Sigmoid colon (tissue), 7 donors: ENCODE data around the gene PARVG. TPM values are rescaled to one million over a fixed set of nuclear protein-coding genes. Genes with fewer than 3 reads are reported as not detected.

ENCODE experiments used
- DNase-seq: peaks from one replicate; pipeline ENCODE4 v3.0.0-alpha.2; 2019
- H3K27ac ChIP-seq, 4 donors: fragments of 200-600 bp; sonication (generic); one replicate each; pipeline ENCODE4 v1.5.1; 2016 to 2019; ENCODE audit warnings: mild to moderate bottlenecking in 1 of 4
- H3K27me3 ChIP-seq, 3 donors: fragments of 200-600 bp; sonication (generic); one replicate each; pipeline ENCODE4 v1.5.1; 2019; ENCODE audit warnings: mild to moderate bottlenecking in 1 of 3
- H3K36me3 ChIP-seq, 4 donors: fragments of 200-600 bp; sonication (generic); one replicate each; pipeline ENCODE4 v1.5.1; 2016 to 2019
- H3K4me1 ChIP-seq, 4 donors: fragments of 200-600 bp; sonication (generic); one replicate each; pipeline ENCODE4 v1.5.1; 2017 to 2019
- H3K4me3 ChIP-seq, 4 donors: fragments of 200-600 bp; sonication (generic); one replicate each; pipeline ENCODE4 v1.5.1; 2017 to 2019; ENCODE audit warnings: mild to moderate bottlenecking in 2 of 4, moderate library complexity in 1 of 4
- H3K9me3 ChIP-seq, 4 donors: fragments of 200-600 bp in 3 of 4; sonication (generic) in 3 of 4; one replicate each; pipeline versions ENCODE4 v1.5.1 to v1.6.1; 2013 to 2019
- EP300 ChIP-seq, 4 donors: sonication (generic); formaldehyde crosslinking; IDR thresholded peaks; one replicate each; pipeline ENCODE4 v1.6.1; 2017; ENCODE audit warnings: antibody characterized with exemption in 4 of 4
- POLR2A ChIP-seq, 2 donors: fragments of 450-650 bp; IDR thresholded peaks; one replicate each; pipeline ENCODE4 v1.6.1; 2016; ENCODE audit warnings: antibody characterized with exemption in 2 of 2, mild to moderate bottlenecking in 2 of 2, moderate library complexity in 2 of 2
- POLR2AphosphoS5 ChIP-seq, 4 donors: sonication (generic); formaldehyde crosslinking; IDR thresholded peaks; one replicate each; pipeline ENCODE4 v1.6.1; 2017; ENCODE audit warnings: antibody characterized with exemption in 4 of 4
- WGBS, 2 donors: extraction: QIAGEN DNeasy Blood & Tissue Kit; methylation state at CpG; one replicate each; pipeline ENCODE4 v1.1.7; 2013; 5-methylcytosine and 5-hydroxymethylcytosine counted together
- intact Hi-C: fragments of 100-400 bp; cut with DNase I; formaldehyde crosslinking; loops from one replicate; pipeline ENCODE4 v1.15.1; 2023
- polyA plus RNA-seq, 3 donors: library from polyadenylated mRNA; stranded (reverse); fragments of 200-250 nt; gene quantifications; one replicate each; pipeline ENCODE4 v1.2.3, GENCODE V29; 2013
- total RNA-seq, 4 donors: library from RNA; depleted of rRNA; stranded (reverse); fragments of >200 nt; gene quantifications; one replicate each; pipeline ENCODE4 v1.1.0, GENCODE V29; 2016
- TF ChIP-seq, protein P1 (sequence below), 4 experiments: fragments of 450-650 bp in 3 of 4; fragments of 200-600 bp in 1 of 4; IDR thresholded peaks; one replicate each; pipeline ENCODE4 v1.5.1; 2016 to 2019; ENCODE audit warnings: antibody characterized with exemption in 4 of 4, mild to moderate bottlenecking in 3 of 4, moderate library complexity in 2 of 4
- donor health status: healthy with polysubstance abuse.
- donor health status: Bipolar disorder and iron deficiency.
- donor health status: healthy.

Gene PARVG
- total and polyA plus RNA-seq, 7 donors = 3.0 to 65.1 (median 9.8) TPM

DNA sequence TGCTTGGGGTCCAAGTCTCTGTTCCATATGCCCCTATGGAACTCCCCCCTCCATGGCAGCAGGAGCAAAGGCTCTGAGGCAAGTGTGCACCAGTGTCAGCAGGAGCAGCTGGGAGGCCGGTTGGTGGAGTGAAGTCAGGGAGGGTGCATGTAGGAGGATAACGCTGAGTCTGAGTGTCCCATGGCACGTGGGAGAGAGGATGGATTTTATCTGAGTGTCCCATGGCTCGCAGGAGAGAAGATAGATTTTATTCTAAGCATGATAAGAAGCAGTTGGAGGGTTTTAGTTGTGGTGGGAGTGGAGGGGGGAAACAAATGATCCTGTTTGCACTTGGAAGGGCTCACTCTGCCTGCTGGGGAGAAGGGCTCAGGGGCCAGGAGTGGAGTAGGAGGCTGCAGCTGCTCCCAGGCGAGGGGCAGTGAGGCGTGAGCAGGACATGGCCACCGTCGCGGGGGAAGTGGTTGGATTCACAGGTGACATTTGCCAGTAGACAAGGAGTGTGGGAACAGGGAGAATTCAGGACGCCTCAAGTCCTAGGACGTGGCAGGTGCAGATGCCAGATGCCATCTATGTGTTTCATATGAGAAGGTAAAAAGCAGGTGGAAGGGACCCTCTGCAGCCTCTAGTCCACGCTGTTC, 33.6 kb upstream of the PARVG start:
- Histone ChIP-seq H3K36me3 (no peaks in the 10 kb centered on the region), H3K4me3 (no peak overlapping the region), H3K27ac (peak overlapping the region in 3 of 4 donors; percentile 67 to 83 (median 82)), H3K9me3 (no peaks in the 10 kb centered on the region), H3K4me1 (peaks cover 0 to 76% (median 70%) of the 10 kb centered on the region in 4 donors), H3K27me3 (no peaks in the 10 kb centered on the region)
- 68 to 80% methylated on average over 12 of the region's 12 CpGs for WGBS, 2 donors
- DNase-seq = no peak
- no peak for TF ChIP-seq POLR2A (IDR thresholded peaks at IDR 0.05)
- TF ChIP-seq EP300 (IDR thresholded peaks at IDR 0.05) = no peak
- TF ChIP-seq, protein P1, sequence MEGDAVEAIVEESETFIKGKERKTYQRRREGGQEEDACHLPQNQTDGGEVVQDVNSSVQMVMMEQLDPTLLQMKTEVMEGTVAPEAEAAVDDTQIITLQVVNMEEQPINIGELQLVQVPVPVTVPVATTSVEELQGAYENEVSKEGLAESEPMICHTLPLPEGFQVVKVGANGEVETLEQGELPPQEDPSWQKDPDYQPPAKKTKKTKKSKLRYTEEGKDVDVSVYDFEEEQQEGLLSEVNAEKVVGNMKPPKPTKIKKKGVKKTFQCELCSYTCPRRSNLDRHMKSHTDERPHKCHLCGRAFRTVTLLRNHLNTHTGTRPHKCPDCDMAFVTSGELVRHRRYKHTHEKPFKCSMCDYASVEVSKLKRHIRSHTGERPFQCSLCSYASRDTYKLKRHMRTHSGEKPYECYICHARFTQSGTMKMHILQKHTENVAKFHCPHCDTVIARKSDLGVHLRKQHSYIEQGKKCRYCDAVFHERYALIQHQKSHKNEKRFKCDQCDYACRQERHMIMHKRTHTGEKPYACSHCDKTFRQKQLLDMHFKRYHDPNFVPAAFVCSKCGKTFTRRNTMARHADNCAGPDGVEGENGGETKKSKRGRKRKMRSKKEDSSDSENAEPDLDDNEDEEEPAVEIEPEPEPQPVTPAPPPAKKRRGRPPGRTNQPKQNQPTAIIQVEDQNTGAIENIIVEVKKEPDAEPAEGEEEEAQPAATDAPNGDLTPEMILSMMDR (IDR thresholded peaks at IDR 0.05) = no peak
- TF ChIP-seq POLR2AphosphoS5 (IDR thresholded peaks at IDR 0.05) = no peak
- intact Hi-C loops = loop anchor here (5.0 to 10.0 kb wide), 4 partner anchors 125 to 210 kb away; no protein-coding TSS in a partner anchor

DNA sequence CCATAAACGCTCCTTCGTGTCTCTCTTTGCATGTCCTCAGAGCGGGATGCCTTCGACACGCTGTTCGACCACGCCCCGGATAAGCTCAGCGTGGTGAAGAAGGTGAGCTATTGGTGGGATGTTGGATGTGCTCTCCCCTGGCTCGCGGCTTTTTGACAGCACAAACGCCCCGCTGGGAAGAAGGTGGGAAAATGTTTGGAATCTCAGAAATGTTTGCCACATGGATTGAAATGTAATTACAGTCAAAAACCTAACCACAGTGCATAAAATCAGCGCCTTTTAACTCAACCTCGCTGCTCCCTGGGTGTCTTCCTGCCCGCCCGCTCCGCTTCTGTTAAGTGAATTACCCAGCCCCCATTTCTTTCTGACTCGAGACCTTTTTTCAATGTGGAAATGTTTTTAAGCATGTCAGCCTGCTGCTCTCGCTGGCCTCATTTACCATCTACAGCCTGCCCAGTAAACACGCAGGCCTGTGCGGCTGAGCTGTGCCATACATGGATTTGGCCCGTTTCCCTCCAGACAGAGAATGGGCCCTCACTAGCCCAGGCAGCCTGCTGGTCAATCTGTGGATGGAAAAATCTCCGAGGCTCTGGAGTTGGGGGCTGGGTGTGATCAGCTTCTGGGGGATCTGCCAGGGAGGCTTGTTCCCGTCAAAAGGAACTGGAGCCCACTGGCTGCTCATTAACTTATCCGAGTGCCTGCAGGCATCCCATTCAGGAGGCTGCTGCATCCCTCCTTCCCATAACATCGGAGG, 32.7 kb upstream of the PARVG start:
- H3K27ac ChIP-seq = peak overlapping the region in 3 of 4 donors; percentile 67 to 83 (median 82)
- H3K36me3 ChIP-seq = no peaks in the 10 kb centered on the region
- no peaks in the 10 kb centered on the region for H3K9me3 ChIP-seq
- intact Hi-C loops = loop anchor here (5.0 to 10.0 kb wide), 4 partner anchors 124 to 209 kb away; no protein-coding TSS in a partner anchor
- WGBS, 2 donors = 45 to 60% methylated on average over 27 of the region's 27 CpGs
- TF ChIP-seq EP300 (IDR thresholded peaks at IDR 0.05) = peak in 2 of 4 donors; percentile 12 to 47
- TF ChIP-seq POLR2AphosphoS5 (IDR thresholded peaks at IDR 0.05) = peak in 3 of 4 donors; percentile 50 to 81 (median 52)
- TF ChIP-seq POLR2A (IDR thresholded peaks at IDR 0.05) = no peak
- TF ChIP-seq, protein P1 (IDR thresholded peaks at IDR 0.05) = peak in 1 of 4 experiments; percentile 15
- H3K27me3 ChIP-seq = no peaks in the 10 kb centered on the region
- H3K4me3 ChIP-seq = no peak overlapping the region
- peaks cover 0 to 72% (median 65%) of the 10 kb centered on the region in 4 donors for H3K4me1 ChIP-seq
- peak; percentile 86 for DNase-seq

DNA sequence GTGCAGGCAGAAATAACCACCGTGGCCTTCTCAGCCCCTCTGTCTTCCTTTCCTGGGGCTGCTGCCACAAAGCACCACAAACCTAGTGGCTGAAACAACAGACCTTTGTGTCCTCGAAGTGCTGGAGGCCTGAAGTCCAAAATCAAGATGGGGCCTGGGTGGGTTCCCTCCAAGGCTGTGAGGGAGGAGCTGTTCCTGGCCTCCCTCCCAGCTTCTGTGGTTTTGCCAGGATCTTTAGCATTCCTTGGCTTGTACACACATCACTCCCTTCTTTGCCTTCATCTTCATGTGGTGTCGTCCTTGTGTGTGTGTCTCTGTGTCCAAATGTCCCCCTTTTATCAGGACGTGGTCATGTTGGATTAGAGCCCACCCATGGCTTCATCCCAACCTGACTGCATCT, 29.0 kb upstream of the PARVG start:
- no peak overlapping the region for H3K4me3 ChIP-seq
- no peaks in the 10 kb centered on the region for H3K9me3 ChIP-seq
- TF ChIP-seq POLR2AphosphoS5 (IDR thresholded peaks at IDR 0.05) = no peak
- H3K36me3 ChIP-seq = no peaks in the 10 kb centered on the region
- H3K4me1 ChIP-seq = peaks cover 0 to 38% (median 35%) of the 10 kb centered on the region in 4 donors
- 68 to 79% methylated on average over 4 of the region's 4 CpGs for WGBS, 2 donors
- DNase-seq = no peak
- no peaks in the 10 kb centered on the region for H3K27me3 ChIP-seq
- intact Hi-C loops = loop anchor here (10.0 kb wide), 1 partner anchor 473 kb away; no protein-coding TSS in a partner anchor
- peak overlapping the region in 1 of 4 donors; percentile 28 for H3K27ac ChIP-seq

DNA sequence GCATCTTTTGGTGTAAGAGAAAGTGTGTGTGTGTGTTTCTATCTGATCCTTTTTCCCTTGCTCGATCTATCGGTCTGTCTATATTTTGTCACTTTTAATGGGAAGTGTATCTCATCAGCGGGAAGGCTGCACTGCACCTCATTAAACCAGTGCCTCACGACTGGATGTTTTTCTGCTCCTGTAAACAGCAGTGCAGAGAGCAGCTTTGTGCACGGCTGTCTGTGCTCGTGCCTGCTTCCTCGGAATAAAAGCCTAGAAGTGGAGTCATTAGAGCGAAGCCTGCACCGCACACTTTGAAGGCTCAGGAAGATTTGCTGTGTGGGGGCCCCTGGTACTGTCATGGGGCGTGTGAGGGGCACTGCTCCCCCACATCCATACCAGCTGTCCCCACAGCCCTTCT, 27.0 kb upstream of the PARVG start:
- Histone ChIP-seq H3K4me1 (peaks cover 0 to 34% (median 31%) of the 10 kb centered on the region in 4 donors), H3K36me3 (no peaks in the 10 kb centered on the region), H3K27me3 (no peaks in the 10 kb centered on the region), H3K4me3 (no peak overlapping the region), H3K27ac (no peak overlapping the region), H3K9me3 (no peaks in the 10 kb centered on the region)
- intact Hi-C loops = loop anchor here (10.0 kb wide), 1 partner anchor 471 kb away; no protein-coding TSS in a partner anchor
- no peak for TF ChIP-seq EP300 (IDR thresholded peaks at IDR 0.05)
- no peak for DNase-seq
- 52 to 75% methylated on average over 10 of the region's 10 CpGs for WGBS, 2 donors

DNA sequence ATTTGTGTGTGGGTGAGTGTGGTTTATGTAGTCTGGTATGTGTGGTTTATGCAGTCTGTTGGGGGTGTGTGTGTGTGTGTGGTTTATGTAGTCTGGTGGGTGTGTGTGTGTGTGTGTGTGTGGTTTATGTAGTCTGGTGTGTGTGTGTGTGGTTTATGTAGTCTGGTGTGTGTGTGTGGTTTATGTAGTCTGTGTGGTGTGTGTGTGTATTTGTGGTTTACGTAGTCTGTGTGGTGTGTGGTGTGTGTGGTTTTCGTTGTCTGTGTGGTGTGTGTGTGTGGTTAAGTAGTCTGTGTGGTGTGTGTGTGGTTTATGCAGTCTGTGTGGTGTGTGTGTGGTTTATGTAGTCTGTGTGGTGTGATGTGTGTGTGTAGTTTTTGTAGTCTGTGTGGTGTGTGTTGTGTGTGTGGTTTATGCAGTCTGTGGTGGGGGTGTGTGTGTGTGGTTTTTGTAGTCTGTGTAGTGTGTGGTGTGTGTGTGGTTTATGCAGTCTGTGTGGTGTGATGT, 26.2 kb upstream of the PARVG start:
- Histone ChIP-seq H3K4me3 (no peak overlapping the region), H3K4me1 (peaks cover 0 to 38% (median 33%) of the 10 kb centered on the region in 4 donors), H3K27ac (no peak overlapping the region), H3K36me3 (no peaks in the 10 kb centered on the region), H3K27me3 (no peaks in the 10 kb centered on the region), H3K9me3 (no peaks in the 10 kb centered on the region)
- intact Hi-C loops = loop anchor here (10.0 kb wide), 1 partner anchor 470 kb away; no protein-coding TSS in a partner anchor
- DNase-seq = no peak
- WGBS, 2 donors = 29 to 34% methylated on average over 2 of the region's 2 CpGs
- TF ChIP-seq, protein P1 (IDR thresholded peaks at IDR 0.05) = no peak
- no peak for TF ChIP-seq POLR2A (IDR thresholded peaks at IDR 0.05)
- TF ChIP-seq POLR2AphosphoS5 (IDR thresholded peaks at IDR 0.05) = no peak
- no peak for TF ChIP-seq EP300 (IDR thresholded peaks at IDR 0.05)
